ENCODE results near the gene GTF3C1.

DNA sequence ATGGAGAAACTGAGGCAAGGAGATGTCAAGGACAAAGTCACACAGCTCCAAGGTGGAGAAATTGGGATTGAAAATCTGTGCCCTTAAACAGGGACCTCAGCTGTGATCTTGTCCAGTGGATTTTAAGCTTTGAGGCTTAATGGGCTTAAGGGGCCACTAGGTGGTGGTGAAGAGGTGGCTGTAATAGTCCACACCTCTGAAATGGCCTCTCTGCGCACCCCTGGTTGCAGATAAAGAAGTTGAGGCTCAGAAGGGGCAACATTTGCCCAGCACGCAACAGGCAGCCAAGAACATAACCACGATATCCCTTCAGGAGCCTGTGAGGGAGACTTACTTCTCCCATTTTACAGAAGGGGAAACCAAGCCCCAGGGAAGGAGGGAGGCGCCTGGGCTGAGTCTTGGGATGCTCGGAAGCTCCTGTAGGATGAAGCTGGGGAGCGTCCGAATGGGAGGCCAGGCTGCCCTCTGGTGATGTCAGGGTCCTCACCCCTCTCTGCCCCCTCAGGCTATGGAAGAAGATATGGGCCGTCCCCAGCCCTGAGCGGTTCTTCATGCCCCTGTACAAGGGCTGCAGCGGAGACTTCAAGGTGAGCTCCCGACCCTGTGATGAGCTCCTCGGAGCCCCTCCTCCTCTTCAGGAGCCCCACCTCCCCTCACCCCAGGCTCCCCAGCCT, 104.1 kb downstream of the GTF3C1 start:
- TF ChIP-seq ASH2L (IDR thresholded peaks at IDR 0.05; ENCODE audit: insufficient read length, low read depth, low read length) (no peak), HMG20B (CRISPR knock-in tag; conservative IDR thresholded peaks at IDR 0.05) (no peak), ERF (CRISPR knock-in tag; IDR thresholded peaks at IDR 0.05) (no peak), ISX (CRISPR knock-in tag; conservative IDR thresholded peaks at IDR 0.05) (no peak), SP1 (IDR thresholded peaks at IDR 0.05) (no peak), SP1 (CRISPR knock-in tag; IDR thresholded peaks at IDR 0.05) (no peak), PHB2 (IDR thresholded peaks at IDR 0.05; ENCODE audit: partially characterized antibody) (no peak), POLR2AphosphoS5 (IDR thresholded peaks at IDR 0.05; ENCODE audit: low read depth, low read length) (no peak), FOXP1 (IDR thresholded peaks at IDR 0.05) (no peak), FOXP1 (CRISPR knock-in tag; IDR thresholded peaks at IDR 0.05) (no peak)
- TF ChIP-seq, protein P1, sequence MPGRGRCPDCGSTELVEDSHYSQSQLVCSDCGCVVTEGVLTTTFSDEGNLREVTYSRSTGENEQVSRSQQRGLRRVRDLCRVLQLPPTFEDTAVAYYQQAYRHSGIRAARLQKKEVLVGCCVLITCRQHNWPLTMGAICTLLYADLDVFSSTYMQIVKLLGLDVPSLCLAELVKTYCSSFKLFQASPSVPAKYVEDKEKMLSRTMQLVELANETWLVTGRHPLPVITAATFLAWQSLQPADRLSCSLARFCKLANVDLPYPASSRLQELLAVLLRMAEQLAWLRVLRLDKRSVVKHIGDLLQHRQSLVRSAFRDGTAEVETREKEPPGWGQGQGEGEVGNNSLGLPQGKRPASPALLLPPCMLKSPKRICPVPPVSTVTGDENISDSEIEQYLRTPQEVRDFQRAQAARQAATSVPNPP (CRISPR knock-in tag; IDR thresholded peaks at IDR 0.05), result no peak
- TF ChIP-seq, protein P2, sequence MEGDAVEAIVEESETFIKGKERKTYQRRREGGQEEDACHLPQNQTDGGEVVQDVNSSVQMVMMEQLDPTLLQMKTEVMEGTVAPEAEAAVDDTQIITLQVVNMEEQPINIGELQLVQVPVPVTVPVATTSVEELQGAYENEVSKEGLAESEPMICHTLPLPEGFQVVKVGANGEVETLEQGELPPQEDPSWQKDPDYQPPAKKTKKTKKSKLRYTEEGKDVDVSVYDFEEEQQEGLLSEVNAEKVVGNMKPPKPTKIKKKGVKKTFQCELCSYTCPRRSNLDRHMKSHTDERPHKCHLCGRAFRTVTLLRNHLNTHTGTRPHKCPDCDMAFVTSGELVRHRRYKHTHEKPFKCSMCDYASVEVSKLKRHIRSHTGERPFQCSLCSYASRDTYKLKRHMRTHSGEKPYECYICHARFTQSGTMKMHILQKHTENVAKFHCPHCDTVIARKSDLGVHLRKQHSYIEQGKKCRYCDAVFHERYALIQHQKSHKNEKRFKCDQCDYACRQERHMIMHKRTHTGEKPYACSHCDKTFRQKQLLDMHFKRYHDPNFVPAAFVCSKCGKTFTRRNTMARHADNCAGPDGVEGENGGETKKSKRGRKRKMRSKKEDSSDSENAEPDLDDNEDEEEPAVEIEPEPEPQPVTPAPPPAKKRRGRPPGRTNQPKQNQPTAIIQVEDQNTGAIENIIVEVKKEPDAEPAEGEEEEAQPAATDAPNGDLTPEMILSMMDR (CRISPR knock-in tag; IDR thresholded peaks at IDR 0.05), result no peak
- TF ChIP-seq, protein P3, sequence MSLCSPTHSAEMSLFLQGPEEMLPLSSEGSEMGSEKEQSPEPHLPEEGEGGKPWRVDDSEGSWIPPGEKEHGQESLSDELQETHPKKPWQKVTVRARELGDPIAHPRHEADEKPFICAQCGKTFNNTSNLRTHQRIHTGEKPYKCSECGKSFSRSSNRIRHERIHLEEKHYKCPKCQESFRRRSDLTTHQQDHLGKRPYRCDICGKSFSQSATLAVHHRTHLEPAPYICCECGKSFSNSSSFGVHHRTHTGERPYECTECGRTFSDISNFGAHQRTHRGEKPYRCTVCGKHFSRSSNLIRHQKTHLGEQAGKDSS (CRISPR knock-in tag; IDR thresholded peaks at IDR 0.05; ENCODE audit: borderline replicate concordance, low read depth), result no peak
- TF ChIP-seq, protein P4, sequence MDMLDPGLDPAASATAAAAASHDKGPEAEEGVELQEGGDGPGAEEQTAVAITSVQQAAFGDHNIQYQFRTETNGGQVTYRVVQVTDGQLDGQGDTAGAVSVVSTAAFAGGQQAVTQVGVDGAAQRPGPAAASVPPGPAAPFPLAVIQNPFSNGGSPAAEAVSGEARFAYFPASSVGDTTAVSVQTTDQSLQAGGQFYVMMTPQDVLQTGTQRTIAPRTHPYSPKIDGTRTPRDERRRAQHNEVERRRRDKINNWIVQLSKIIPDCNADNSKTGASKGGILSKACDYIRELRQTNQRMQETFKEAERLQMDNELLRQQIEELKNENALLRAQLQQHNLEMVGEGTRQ (IDR thresholded peaks at IDR 0.05; ENCODE audit: low read depth, low read length), result no peak
- TF ChIP-seq, protein P4 (CRISPR knock-in tag; IDR thresholded peaks at IDR 0.05; ENCODE audit: borderline replicate concordance), result no peak
- TF ChIP-seq, protein P5, sequence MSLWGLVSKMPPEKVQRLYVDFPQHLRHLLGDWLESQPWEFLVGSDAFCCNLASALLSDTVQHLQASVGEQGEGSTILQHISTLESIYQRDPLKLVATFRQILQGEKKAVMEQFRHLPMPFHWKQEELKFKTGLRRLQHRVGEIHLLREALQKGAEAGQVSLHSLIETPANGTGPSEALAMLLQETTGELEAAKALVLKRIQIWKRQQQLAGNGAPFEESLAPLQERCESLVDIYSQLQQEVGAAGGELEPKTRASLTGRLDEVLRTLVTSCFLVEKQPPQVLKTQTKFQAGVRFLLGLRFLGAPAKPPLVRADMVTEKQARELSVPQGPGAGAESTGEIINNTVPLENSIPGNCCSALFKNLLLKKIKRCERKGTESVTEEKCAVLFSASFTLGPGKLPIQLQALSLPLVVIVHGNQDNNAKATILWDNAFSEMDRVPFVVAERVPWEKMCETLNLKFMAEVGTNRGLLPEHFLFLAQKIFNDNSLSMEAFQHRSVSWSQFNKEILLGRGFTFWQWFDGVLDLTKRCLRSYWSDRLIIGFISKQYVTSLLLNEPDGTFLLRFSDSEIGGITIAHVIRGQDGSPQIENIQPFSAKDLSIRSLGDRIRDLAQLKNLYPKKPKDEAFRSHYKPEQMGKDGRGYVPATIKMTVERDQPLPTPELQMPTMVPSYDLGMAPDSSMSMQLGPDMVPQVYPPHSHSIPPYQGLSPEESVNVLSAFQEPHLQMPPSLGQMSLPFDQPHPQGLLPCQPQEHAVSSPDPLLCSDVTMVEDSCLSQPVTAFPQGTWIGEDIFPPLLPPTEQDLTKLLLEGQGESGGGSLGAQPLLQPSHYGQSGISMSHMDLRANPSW (CRISPR knock-in tag; IDR thresholded peaks at IDR 0.05; ENCODE audit: borderline replicate concordance), result no peak
- TF ChIP-seq, protein P6, sequence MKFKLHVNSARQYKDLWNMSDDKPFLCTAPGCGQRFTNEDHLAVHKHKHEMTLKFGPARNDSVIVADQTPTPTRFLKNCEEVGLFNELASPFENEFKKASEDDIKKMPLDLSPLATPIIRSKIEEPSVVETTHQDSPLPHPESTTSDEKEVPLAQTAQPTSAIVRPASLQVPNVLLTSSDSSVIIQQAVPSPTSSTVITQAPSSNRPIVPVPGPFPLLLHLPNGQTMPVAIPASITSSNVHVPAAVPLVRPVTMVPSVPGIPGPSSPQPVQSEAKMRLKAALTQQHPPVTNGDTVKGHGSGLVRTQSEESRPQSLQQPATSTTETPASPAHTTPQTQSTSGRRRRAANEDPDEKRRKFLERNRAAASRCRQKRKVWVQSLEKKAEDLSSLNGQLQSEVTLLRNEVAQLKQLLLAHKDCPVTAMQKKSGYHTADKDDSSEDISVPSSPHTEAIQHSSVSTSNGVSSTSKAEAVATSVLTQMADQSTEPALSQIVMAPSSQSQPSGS (CRISPR knock-in tag; IDR thresholded peaks at IDR 0.05), result no peak

Measured in HepG2 (cell line).